ENCODE measurements around the gene CNTN3.

The CNTN3 gene

DNA sequence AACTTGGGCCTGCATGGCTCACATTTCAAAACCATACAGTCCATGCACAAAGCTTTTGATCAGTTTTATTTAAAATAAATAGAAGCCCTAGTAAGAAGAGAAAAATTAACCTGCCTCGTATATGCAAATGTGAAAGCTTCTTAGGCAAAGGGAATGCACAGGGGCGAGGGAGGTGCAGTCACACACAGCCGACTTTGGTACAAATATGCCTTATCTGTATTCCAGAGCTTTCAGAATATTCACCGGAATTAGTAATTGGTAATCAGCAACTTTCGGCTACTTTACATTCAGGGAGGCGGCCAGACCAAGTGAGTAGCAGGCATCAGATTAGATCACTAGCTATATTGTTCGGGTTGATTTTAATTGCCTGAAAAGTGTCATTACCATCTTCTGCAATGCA is 7.5 kb downstream of the CNTN3 start:
- DNase-seq, result no peak

DNA sequence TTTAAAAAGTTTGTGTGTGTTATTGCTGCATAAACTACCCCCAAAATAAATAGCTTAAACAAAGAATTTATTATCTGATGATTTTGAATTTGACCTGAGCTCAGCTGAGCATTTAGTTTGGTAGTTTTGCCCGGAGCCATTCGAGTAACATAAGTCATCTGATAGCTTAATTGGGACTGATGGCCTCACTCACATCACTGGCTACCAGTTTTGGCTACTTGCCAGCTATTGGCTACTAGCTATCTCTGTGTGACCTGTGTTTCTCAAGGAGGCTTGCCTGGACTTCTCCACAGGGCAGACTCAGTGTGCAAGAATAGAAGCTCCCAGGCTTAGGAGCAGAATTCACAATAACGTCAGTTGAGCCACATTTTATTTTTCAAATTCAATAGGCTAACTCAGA is 9.0 kb downstream of the CNTN3 start:
- DNase-seq, result no peak

DNA sequence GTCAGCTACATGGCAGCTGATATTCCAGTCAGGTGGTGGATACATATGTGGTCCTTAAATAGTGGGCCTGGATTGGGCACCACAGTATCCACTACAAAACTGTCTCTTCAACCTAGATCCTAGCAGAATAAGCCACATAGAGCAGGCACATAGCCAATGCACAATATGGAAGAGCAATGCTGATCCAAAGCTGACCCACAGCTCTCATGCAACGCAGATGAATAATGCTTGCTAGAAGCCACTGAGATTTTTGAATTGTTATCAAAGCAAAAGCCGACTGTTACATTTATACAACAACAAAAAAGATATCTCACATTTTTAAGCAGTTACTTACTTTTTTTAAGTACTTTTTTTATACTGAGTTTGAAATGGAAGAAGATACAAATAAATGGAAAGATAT is 11.2 kb downstream of the CNTN3 start:
- DNase-seq, result no peak

DNA sequence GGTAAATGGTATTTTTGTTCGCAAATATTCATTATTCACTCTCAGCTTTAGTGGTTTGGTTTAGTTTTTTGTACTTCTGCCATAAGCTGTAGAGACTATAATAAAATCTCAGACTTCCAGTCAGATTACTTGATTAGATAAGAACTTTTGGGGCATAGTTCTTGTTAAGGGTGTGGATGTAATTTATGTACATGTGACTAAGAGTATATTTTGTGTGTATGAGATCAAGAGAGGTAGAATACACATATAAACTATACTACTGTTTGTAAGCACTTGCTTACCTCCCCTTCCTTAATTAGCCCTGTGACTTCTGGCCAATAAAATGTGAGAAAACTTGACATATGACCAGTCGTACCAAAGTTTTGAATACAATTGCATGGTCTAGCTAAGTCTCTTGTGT is 12.0 kb downstream of the CNTN3 start:
- DNase-seq, result no peak

DNA sequence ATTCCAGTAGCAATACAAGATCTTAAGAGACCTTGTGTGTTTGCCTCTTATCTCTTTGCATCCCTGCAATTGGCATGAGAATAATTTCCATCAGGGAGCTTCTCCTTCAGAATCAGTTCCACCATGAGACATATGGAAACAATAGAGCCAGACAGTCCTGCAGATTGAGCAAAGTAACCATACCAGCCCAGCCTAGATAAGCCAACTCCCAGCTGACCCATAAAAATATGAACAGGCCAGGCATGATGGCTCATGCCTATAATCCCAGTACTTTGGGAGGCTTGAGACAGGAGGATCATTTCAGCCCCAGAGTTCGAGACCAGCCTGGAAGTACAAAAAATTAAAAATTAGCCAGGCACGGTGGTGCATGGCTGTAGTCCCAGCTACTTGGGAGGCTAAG is 12.7 kb downstream of the CNTN3 start:
- no peak for DNase-seq

DNA sequence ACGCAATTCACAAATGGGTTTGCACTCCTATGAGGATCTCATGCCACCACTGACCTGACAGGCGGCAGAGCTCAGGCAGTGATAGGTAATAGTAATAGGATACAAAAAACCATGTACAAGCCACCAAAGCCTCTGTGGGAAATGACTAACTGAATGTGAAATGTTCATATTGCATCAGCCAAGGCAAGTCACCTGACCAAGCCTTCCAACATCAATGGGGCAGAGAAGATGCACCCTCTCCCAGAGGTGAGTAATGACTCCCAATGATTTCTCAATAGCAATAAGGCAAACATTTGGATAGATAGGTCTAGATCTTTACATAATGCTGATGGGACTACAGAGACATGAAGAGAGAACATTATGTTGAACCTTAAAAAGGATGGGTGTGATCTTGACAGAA is 14.9 kb downstream of the CNTN3 start:
- no peak for DNase-seq

DNA sequence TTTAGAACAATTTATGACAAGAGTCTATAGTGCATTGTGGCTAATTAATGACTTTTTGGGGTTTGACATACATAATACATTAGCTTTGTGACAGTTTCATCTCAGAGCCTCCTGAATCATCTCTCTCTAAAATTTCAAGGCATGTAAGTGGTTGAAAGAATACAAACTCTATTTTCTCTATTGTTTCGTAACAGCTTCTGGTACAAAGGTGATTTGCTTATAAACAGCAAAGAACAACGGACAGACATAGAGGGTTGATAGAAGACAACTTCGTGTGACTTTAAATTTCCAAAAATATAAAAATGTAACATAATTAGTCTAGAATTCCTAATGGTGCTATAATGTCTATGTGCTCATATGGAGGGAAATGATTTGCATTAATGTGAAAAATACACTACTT is 21.3 kb downstream of the CNTN3 start:
- DNase-seq, result no peak

DNA sequence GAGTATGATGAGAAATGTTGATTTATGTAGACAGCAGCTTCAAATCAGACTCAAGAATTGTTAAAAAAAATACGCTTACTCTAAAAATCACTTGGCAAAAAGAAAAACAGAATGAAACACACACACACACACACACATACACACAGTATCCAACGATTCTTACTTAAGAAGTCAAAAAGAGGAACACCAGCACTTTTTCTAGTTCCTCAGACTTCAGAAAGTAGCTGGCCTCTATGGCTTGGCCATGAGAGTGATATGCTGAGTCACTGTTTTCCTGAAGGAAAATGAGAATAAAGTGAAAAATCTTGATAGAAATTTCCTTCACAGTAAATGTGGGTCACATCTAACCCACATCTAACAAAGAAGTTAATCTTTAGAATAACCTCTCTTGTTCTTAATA is 22.1 kb downstream of the CNTN3 start:
- no peak for DNase-seq

DNA sequence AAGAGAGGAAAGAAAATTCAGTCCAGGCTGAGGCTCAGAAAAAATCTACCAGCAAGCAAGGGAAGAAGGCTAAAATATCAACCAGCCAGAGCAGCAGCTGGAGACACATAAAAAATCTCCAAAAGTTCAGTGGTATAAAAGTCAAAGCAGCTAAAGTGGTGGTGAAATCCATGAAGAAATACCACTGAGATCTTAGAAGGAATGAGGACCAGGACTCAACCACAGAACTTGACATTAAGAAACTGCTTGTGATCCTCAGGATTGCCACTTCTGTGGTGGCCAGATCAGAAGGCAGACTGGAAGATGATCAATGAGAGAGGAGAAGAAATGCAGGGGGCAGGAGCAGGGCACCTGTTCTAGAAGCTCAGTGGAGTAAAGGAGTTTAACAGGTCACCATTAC is 22.5 kb downstream of the CNTN3 start:
- DNase-seq, result no peak

DNA sequence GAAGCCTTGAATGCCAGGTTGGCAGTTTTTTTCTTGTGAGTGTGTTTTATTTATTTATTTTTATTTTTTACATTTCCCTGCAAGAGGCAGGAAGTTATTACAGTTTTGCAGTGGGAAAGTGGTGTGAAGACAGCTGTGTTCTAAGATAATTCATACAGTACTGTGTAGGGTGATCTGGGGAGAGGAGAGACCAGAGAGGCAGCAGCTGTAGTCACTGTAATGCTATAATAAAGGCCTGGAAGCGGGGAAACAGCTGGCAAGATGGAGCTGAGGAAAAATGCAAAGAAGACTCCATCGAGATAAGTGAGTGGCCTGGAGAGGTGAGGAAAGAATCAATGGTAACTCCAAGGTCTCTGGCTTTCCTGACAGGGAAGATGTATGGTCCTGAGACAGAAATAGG is 23.1 kb downstream of the CNTN3 start:
- DNase-seq, result no peak

DNA sequence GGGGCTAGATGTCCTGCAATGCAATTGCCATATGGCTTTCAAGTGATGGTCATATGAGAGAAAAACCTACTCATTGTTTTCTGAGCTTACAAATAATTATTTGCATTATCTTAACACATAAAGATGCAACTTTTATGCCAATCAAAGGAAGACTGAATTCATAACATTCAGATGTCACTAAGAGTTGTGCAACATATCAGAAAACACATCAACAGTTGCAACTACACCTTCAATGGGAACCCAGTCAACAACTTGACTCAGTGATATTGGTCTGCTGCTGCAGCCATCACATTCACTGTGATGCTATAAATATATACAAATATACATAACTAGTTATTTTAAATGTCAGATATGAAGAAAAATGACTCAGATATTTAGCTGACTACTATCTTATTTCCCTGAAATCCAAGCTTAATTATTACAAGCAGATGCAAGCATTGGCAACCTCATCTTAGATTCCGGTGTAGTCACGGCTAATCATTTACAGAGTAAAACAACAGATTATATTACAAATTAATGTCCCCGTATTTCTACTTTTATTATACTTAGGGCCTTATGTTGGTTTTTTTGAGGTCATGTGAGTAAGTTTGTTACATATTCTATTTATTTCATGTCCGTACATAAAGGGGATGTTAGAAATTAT is 23.7 kb downstream of the CNTN3 start:
- no peak for DNase-seq

DNA sequence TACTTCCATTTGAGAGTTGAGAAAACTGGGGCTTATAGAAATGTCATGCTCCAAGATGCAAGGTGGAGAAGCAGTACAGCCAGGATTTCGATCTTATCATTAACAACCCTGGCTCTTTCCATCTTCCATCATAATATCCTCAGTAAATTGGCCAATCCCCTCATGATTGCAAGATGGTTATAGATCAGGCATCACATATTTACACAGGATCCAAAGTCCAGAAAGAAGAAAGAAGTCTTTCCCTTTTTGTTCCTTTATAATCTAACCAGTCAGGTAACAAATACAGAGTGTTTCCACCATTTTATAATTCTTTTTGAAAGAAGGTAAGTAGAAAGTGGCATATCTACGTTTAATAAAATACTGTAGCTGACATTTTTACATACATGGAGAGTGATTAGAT is 29.7 kb downstream of the CNTN3 start:
- no peak for DNase-seq

DNA sequence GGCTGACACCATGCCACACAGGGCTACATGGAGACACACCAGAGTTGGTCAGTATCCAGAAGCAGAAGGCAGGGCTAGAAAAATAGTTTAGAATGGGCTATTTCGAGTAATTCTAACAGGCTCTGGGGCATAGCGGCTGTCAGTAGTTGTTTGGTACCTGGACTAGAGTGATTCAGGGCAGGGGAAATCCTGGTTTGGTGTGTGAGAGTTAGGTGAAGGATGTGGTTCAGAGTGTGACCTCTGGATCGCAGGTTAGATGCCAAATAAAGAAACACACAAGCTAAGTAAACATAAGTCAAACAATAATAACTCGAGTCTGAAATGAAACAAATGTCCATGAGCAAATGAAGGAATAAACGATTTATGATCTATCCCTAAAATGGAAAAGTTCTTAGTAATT is 31.5 kb downstream of the CNTN3 start:
- DNase-seq, result no peak

DNA sequence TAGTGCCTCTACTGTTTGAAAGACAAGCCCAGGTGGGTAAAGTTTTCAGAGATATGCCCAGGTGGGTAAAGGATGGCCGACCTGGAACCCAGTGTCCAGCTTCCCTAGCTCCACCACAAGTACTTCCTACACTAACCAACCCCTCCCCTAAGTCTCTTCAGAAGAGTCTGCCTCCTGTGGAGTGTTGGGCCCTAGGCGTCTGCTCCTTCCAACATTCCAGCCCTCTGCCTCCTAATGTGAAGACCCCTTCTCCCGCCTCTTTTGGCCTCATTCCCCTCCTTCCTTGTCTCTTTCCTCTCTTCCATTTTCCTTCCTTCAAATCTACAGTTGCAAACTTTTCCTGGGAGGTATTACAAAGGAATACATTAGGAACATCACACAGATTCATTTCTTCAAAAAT is 38.6 kb downstream of the CNTN3 start:
- DNase-seq, result no peak

DNA sequence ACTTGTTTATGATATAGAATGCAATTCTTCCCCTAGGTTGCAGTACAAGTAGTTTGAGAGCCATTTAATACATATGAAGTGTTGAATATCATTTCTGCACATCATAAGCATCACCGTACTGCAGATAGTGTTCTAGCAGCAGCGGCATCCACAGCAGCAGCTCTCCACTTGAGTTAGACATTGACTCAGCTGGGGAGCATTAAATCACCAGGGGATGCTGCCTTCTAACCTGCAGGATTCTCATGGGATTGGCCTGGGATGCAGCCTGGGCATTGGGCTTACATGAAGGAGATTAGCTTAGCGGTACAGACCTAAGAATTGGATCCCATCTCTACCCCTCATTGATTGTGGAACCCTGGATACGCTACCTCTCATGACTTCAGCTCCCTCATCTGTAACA is 43.3 kb downstream of the CNTN3 start:
- no peak for DNase-seq

Measured in SIG-M5 (cell line).